GM12878 (cell line): ENCODE data around the gene ADAMTSL4. TPM values are rescaled to one million over a fixed set of nuclear protein-coding genes. Genes with fewer than 3 reads are reported as not detected.
A peak's percentile ranks its signal among the peaks of the same experiment; 100 is the strongest.

Experiments used
- ATAC-seq: fragments of 200-7000 bp; cut with Tn5 transposase; 3 replicates; pipeline ENCODE4 v1.9.1; 2020; ENCODE audit warnings: mild to moderate bottlenecking, moderate library complexity
- BruUV-seq: library from RNA; stranded (reverse); fragments of 400-500 nt; replicated peaks from 2 replicates; lab custom pipeline; 2021; lab: Mats Ljungman, UMichigan
- CTCF ChIA-PET: fragments of 300-600 bp; sonication (Branson Sonifier 250); formaldehyde crosslinking; extraction: SDS; loops from one replicate; lab custom pipeline; 2021; ENCODE audit warnings: inconsistent platforms; lab: Yijun Ruan, JAX
- POLR2A ChIA-PET: fragments of 350-600 bp; formaldehyde crosslinking; extraction: SDS; loops from one replicate; lab custom pipeline; 2021; ENCODE audit warnings: inconsistent platforms; lab: Charles Lee
- RAD21 ChIA-PET: fragments of 300-600 bp; sonication (Branson Sonifier 250); formaldehyde crosslinking; loops from one replicate; lab custom pipeline; 2023; ENCODE audit warnings: antibody characterized with exemption; ENCODE audit not compliant: unreplicated experiment; lab: Charles Lee
- SMC1A ChIA-PET: fragments of 300-600 bp; sonication (Branson Sonifier 250); formaldehyde crosslinking; loops from one replicate; lab custom pipeline; 2023; ENCODE audit not compliant: unreplicated experiment, uncharacterized antibody; lab: Charles Lee
- DNase-seq: peaks from one replicate; pipeline ENCODE4 v3.0.0-alpha.2; 2011; ENCODE audit warnings: low read depth, low spot score
- FAIRE-seq: peaks from 3 replicates; lab custom pipeline; 2011; peaks lifted over from hg19 to GRCh38; lab: Jason Lieb, UNC
- H2AFZ ChIP-seq: 2 replicates; pipeline ENCODE4 v1.6.0; 2011; ENCODE audit warnings: low read depth, low read length, control low read depth; ENCODE audit not compliant: control insufficient read depth
- H3K27ac ChIP-seq: 2 replicates; pipeline ENCODE4 v1.5.1; 2011; ENCODE audit warnings: control low read depth; ENCODE audit not compliant: control insufficient read depth, insufficient read depth
- H3K27me3 ChIP-seq, 2 experiments: replicated peaks in 1 of 2; 2 replicates each; pipeline versions ENCODE4 v1.6.0 to v1.6.1; 2011; ENCODE audit warnings: low read length in 1 of 2; ENCODE audit not compliant: control insufficient read depth in 2 of 2, insufficient read depth in 2 of 2
- H3K36me3 ChIP-seq, 2 experiments: 2 replicates each; pipeline ENCODE4 v1.5.1; 2011; ENCODE audit warnings: low read length in 1 of 2; ENCODE audit not compliant: control insufficient read depth in 2 of 2, insufficient read depth in 2 of 2
- H3K4me1 ChIP-seq: 2 replicates; pipeline ENCODE4 v1.6.1; 2011; ENCODE audit warnings: mild to moderate bottlenecking, low read length, moderate library complexity, mixed read lengths; ENCODE audit not compliant: control insufficient read depth, insufficient read depth
- H3K4me2 ChIP-seq: 2 replicates; pipeline ENCODE4 v1.6.0; 2011; ENCODE audit warnings: control low read depth; ENCODE audit not compliant: control insufficient read depth, insufficient read depth
- H3K4me3 ChIP-seq: fragments of 200-600 bp; sonication (generic); 2 replicates; pipeline ENCODE4 v1.5.1; 2016
- H3K79me2 ChIP-seq: 2 replicates; pipeline ENCODE4 v1.6.0; 2011; ENCODE audit warnings: low read length; ENCODE audit not compliant: control insufficient read depth, insufficient read depth
- H3K9ac ChIP-seq: 2 replicates; pipeline ENCODE4 v1.8.0; 2011; ENCODE audit warnings: low read length, control low read depth, mixed read lengths; ENCODE audit not compliant: control insufficient read depth, insufficient read depth
- H3K9me3 ChIP-seq: replicated peaks from 3 replicates; pipeline ENCODE4 v1.5.1; 2011; ENCODE audit warnings: mild to moderate bottlenecking, low read length; ENCODE audit not compliant: control insufficient read depth, insufficient read depth
- H4K20me1 ChIP-seq: 2 replicates; pipeline ENCODE4 v1.6.0; 2011; ENCODE audit not compliant: control insufficient read depth, insufficient read depth
- NFIC ChIP-seq: IDR thresholded peaks from 2 replicates; pipeline ENCODE4 v1.6.1; 2012; ENCODE audit warnings: low read depth, mild to moderate bottlenecking, inconsistent platforms, low read length, moderate library complexity
- NKRF ChIP-seq: fragments of 450-650 bp; conservative IDR thresholded peaks from 2 replicates; pipeline ENCODE4 v1.6.1; 2017; ENCODE audit warnings: mild to moderate bottlenecking, moderate library complexity
- POLR2A ChIP-seq: IDR thresholded peaks from 2 replicates; pipeline ENCODE4 v1.6.1; 2011; ENCODE audit warnings: low read depth, mild to moderate bottlenecking, low read length
- RAD51 ChIP-seq: fragments of 450-650 bp; IDR thresholded peaks from 2 replicates; pipeline ENCODE4 v1.6.1; 2016; ENCODE audit warnings: moderate library complexity, mild to moderate bottlenecking, inconsistent platforms
- ZNF274 ChIP-seq: IDR thresholded peaks from one replicate; pipeline ENCODE4 v1.8.0; 2011; ENCODE audit not compliant: insufficient read length, insufficient read depth
- ZZZ3 ChIP-seq: IDR thresholded peaks from 2 replicates; pipeline ENCODE4 v1.6.1; 2011; ENCODE audit warnings: low read depth; ENCODE audit not compliant: control insufficient read depth, insufficient read length
- WGBS: methylation state at CpG from one replicate; pipeline ENCODE4 v1.1.6; 2016; ENCODE audit warnings: low lambda C conversion rate; ENCODE audit not compliant: insufficient replicate concordance, insufficient coverage; ENCODE audit errors: missing lambda C conversion rate; 5-methylcytosine and 5-hydroxymethylcytosine counted together
- in situ Hi-C: fragments of 300-500 bp; cut with MboI; formaldehyde crosslinking; loops from 9 replicates; pipeline ENCODE4 v1.14.3; 2018; ENCODE audit warnings: mixed read lengths
- intact Hi-C: fragments of 100-400 bp; cut with micrococcal nuclease; formaldehyde crosslinking; loops from one replicate; pipeline ENCODE4 v1.14.2; 2022; ENCODE audit not compliant: unreplicated experiment
- polyA plus RNA-seq, 11 experiments: library from polyadenylated mRNA; depleted of rRNA in 4 of 11; unstranded in 6 of 11; stranded (reverse) in 5 of 11; fragments of >200 nt; fragmentation: Nextera tagmentation in 4 of 11; fragmentation: Illumina TruSeq in 1 of 11; extraction: Ambion mirVana in 4 of 11; extraction: Trizol in 1 of 11; gene quantifications; 1 replicate in 1 of 11; 2 replicates in 10 of 11; pipeline versions ENCODE4 v1.2.1 to v1.2.3, GENCODE V29; 2011 to 2016; ENCODE audit warnings: inconsistent platforms in 2 of 11, missing spikeins in 2 of 11, low read depth in 1 of 11
- total RNA-seq, 4 experiments: library from RNA; depleted of rRNA in 3 of 4; stranded (reverse); fragments of >200 nt in 3 of 4; fragmentation: Illumina TruSeq in 1 of 4; extraction: Trizol in 1 of 4; gene quantifications; 2 replicates each; pipeline versions ENCODE4 v1.2.1 to v1.2.3, GENCODE V29; 2013 to 2021
- TF ChIP-seq, protein P1 (sequence below): fragments of 450-650 bp; IDR thresholded peaks from 2 replicates; pipeline ENCODE4 v1.6.1; 2017; ENCODE audit warnings: mild to moderate bottlenecking

ADAMTSL4 gene
- total and polyA plus RNA-seq, 10 of the 15 experiments (the other 5 are each of a cell fraction or from before 2014, with no cell fraction given) = 0.04 to 0.15 (median 0.05) TPM; not detected in 5

DNA sequence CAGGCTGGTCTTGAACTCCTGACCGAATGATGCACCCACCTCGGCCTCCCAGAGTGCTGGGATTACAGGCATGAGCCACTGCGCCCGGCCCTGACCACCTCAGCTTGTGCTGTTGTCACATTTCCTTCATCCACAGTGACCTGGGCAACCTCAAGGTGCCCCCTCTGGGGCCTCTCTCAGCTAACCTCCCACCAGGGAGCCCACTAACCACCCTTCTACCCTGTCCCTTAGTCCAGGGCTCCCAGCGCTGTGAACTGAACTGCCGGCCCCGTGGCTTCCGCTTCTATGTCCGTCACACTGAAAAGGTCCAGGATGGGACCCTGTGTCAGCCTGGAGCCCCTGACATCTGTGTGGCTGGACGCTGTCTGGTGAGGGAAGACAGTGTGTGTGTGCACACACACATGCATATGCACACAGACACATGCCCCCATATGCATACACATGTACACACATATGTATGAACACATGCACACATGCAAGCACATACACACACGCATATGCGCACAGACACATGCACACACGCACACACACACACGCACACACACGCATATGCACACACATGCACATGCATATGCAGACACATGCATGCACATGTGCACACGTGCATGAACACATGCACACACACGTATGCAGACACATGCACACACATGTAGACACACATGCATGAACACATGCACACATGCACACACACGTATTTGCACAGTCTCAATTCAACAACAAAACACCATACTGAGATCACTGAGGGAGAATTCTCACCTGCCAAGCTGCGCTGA lies 6.2 kb downstream of the ADAMTSL4 start:
- FAIRE-seq (no peak), DNase-seq (no peak)
- no peaks in the 10 kb centered on the region for H4K20me1 ChIP-seq
- H3K4me3 ChIP-seq = no peak overlapping the region
- in situ Hi-C loops = no loop called here
- no peak overlapping the region for H3K9ac ChIP-seq
- H3K4me2 ChIP-seq = no peak overlapping the region
- H3K36me3 ChIP-seq = no peaks in the 10 kb centered on the region
- H2AFZ ChIP-seq = no peak overlapping the region
- CTCF ChIA-PET = interaction anchor here (0.6 kb wide), 2 partner anchors 19 to 33 kb away, joined by 3 to 4 read pairs; no protein-coding TSS in a partner anchor
- no peak for TF ChIP-seq NFIC
- TF ChIP-seq, protein P1, sequence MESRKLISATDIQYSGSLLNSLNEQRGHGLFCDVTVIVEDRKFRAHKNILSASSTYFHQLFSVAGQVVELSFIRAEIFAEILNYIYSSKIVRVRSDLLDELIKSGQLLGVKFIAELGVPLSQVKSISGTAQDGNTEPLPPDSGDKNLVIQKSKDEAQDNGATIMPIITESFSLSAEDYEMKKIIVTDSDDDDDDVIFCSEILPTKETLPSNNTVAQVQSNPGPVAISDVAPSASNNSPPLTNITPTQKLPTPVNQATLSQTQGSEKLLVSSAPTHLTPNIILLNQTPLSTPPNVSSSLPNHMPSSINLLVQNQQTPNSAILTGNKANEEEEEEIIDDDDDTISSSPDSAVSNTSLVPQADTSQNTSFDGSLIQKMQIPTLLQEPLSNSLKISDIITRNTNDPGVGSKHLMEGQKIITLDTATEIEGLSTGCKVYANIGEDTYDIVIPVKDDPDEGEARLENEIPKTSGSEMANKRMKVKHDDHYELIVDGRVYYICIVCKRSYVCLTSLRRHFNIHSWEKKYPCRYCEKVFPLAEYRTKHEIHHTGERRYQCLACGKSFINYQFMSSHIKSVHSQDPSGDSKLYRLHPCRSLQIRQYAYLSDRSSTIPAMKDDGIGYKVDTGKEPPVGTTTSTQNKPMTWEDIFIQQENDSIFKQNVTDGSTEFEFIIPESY = no peak
- TF ChIP-seq ZNF274 = no peak
- TF ChIP-seq ZZZ3 = no peak
- no peak for TF ChIP-seq NKRF
- TF ChIP-seq RAD51 = no peak
- peak; percentile 59 for TF ChIP-seq POLR2A
- TF ChIP-seq, all 136 proteins: peak for 1
- 86% methylated on average over 19 of the region's 19 CpGs for WGBS
- Histone ChIP-seq H3K27ac (no peak overlapping the region), H3K4me1 (peaks cover 5% of the 10 kb centered on the region; the same call in 1 of the 2 replicates), H3K79me2 (peaks cover under 1% of the 10 kb centered on the region), H3K9me3 (no peaks in the 10 kb centered on the region), H3K27me3 (no peaks in the 10 kb centered on the region; a peak in 1 of 4 replicates)
- no TSS peak for BruUV-seq
- intact Hi-C loops = no loop called here
- ATAC-seq = no peak
- ChIA-PET POLR2A (no interaction called here), SMC1A (no interaction called here), RAD21 (no interaction called here)
